CD4-positive, alpha-beta T cell treated with Interleukin-2 at 100 ng/mL for 4 hours (primary cell): ENCODE data around the gene ZNF117.
"Not testable (repeated sequence)": the region's sequence is repeated elsewhere in the genome, so short reads cannot be mapped to it uniquely, and the experiment has no call there.

ENCODE experiments used
- DNase-seq: peaks from one replicate; pipeline ENCODE4 v3.0.0-alpha.2; 2020; ENCODE audit warnings: low spot score

Gene ZNF117

DNA sequence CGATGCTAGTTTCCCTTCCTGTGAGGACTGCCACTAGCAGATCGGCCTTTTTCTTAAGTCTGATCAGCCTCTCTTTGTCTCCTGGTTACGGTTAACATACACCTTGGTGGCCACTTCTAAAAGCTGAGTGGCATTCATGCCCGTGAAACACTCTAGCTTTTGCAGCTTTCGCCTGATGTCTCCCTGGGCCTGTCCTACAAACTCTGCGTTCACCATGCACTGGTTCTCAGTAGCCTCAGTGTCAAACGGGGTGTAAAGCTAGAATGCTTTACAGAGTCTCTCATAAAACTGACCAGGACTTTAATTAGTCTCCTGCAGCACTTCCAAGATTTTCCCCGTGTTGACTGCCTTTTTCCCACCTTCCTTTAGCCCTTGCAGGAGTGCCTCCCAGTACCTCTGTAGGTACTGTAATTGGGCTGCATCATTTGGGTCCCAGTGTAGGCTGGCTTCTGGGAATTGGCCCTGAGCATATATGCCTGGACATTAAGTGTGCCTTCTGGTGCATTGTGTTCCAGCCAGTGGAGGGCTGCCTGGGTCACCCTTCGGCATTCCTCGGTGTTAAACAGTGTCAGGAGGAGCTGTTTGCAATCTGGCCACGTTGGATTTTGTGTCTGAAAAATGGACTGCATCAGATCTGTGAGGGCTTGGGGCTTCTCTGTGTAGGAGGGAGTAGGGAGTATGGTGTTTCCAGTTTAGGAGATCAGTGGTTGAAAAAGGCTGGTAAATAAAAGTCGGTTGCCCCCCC, 6.5 kb upstream of the ZNF117 start:
- DNase-seq: no peak

DNA sequence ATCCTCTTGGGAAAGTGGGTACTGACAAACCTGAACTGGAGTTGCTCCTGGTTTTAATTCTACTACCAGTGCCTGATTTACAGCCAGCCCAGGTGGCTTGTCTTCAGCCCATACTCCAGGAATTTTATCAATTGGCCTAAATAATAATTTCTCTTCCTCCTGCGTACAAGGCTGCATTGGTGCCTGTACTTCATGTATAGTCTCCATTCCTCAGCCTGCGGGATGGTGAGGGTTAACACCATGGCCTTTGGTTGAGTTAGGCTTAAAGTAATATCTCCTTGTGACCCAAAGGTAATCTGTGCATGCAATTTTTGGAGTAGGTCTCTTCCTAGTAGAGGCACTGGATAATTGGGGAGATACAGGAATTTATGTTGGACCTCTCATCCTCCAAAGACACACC, 5.5 kb upstream of the ZNF117 start:
- DNase-seq: no peak

DNA sequence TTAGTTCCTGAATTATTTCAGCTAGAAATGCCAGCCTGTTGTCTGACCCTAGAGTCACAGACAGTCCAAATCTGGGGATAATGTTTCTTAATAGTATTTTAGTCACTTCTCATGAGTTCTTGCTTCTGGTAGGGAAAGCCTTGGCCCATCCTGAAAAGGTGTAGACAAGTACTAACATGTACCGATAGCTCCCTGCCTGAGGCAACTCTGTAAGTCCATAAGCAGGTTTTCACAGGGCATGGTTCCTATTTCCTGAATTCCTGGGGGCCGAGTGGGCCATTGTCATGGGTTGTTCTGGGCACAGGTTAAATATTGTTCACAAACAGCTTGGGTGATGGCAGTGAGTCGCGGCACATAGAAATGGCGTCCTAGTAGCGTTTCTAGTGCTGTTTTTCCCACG, 3.1 kb upstream of the ZNF117 start:
- DNase-seq: no peak

DNA sequence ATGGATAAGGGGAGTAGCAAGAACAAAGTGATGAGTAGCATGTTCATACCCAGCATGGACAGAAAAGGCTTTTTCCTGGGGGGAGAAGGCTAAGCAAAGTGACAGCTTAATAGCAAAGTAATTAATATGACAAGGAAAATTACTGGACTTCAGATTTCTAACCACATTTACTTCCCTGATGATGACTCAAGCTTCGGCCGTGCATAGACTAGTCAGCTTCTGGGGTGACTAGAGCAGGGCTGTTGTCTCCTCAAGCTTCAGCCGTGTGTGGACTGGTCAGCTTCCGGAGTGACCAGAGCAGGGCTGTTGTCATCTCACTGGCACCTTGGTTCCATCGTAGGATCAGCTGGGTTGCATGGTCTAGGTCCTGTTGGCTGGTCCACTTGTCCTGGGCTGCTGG, 2.1 kb upstream of the ZNF117 start:
- DNase-seq: no peak

DNA sequence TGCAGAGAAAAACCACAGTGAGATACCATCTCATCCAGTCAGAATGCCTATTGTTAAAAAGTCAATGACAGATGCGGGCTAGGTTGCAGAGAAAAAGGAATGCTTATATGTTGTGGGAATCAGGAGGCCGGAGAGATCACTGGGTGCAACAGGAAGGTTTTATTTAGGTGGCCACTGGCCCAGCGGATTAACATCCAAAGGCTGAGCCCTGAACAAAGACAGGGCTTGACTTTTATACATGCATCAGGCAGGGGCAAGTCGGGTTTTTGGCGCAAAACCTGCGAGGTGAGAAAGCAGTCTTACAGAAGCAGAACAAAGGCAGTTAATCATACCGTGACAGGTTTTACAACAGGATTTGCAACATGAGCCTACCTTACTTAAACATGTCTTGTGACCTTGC, 620 bp downstream of the ZNF117 start:
- no peak for DNase-seq

DNA sequence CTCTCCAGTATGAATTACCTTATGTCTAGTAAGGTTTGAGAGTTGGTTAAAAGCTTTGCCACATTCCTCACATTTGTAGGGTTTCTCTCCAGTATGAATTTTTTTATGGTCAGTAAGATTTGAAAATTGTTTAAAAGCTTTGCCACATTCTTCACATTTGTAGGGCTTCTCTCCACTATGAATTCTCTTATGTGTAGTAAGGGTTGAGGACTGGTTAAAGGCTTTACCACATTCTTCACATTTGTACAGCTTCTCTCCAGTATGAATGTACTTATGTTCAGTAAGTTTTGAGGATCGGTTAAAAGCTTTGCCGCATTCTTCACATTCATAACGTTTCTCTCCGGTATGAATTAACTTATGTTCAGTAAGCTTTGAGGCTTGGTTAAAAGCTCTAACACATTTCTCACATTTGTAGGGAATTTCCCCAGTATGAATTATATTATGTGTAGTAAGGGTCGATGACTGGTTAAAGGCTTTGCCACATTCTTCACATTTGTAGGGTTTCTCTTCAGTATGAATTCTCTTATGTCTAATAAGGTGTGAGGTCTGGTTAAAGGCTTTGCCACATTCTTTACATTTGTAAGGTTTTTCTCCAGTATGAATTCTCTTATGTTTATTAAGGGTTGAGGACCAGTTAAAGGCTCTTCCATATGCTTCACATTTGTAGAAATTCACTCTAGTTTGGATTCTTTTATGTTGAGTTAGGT, 12.2 kb downstream of the ZNF117 start:
- no peak for DNase-seq

DNA sequence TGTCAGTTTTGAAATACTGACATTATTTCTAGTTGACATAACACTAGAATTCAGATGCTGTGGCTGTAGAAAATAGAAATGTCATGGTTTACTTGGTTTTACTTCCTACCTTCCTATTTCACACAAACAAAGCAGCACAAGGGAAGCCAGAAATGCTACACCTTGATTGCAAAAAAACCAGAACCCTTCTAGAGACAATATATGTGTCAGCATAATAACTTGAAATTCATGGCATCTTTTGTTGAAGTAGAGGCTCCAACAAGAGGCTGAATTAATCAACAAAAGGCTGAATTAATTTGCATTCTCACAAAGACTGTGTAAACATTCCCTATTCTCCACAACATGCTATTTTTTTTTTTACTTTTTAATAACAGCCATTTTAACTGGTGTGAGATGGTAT, 25.2 kb downstream of the ZNF117 start:
- no peak for DNase-seq

DNA sequence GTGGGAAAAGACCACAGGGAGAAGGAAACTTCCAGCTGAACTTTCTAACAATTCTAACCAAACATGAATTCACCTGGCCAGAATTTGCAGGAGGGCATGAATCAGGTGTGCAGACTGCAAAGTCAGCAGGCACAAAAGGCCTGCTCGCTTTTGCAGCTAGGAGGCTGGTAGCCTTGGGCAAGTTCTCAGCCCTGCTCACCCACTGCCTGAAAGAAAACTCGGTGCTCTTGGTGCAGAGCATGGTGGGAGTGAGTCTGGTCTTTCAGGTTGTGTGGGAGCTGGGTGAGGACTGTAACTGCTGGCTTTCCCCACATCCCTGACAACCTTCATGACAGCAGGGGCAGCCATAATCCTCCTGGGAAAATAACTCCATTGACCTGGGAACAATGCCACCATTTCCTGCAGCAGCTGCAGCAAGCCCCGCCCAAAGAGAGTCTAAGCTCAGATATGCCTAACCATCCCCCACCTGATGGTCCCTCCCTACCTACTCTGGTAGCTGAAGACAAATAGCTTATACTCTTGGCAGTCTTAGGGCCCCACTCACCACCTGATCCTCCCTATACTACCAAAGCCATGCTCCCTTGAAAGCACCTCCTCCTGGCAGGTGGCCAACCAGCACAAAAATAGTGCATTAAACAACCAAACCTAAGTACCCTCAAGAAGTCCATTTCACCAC, 31.6 kb downstream of the ZNF117 start:
- no peak for DNase-seq

DNA sequence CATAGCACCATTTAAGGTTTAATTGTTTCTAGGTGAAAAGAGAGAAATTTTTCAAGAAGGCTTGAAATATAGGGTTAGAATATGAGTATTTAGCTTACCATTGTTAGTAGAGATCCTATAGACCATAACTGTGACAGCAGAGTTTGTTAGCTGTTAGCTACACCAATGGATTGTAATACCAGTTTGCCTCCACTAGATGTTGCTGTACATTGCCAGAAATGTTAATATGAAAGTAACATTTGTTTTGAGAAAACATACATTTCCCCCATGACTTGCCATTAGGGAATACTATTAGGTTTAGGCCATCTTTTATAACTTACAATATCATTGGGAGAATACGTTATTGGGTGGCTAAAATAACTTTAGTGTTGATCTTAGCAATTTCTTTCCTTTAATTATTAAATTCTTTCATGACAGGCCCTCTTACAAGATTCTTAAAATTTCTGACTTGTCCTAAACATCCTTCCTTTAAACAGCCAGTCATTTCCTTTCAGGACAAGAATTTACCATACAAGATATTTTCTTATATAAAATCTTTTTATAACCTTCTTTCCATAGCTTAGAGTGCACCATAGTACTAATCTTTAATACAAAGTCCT, 39.5 kb downstream of the ZNF117 start:
- peak; percentile 61 for DNase-seq

DNA sequence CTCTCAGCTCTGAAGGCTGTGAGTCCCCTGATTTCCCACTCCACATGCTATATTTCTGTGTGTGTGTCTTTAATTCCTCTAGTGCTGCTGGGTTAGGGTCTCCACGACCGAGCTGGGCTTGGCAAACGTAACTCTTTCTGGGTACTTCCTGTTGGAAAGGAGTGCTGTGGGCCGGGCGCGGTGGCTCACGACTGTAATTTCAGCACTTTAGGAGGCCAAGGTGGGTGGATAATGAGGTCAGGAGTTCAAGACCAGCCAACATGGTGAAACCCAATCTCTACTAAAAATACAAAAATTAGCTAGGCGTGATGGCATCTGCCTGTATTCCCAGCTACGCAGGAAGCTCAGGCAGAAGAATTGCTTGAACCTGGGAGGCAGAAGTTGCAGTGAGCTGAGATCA, 40.2 kb downstream of the ZNF117 start:
- not testable (repeated sequence) for DNase-seq

DNA sequence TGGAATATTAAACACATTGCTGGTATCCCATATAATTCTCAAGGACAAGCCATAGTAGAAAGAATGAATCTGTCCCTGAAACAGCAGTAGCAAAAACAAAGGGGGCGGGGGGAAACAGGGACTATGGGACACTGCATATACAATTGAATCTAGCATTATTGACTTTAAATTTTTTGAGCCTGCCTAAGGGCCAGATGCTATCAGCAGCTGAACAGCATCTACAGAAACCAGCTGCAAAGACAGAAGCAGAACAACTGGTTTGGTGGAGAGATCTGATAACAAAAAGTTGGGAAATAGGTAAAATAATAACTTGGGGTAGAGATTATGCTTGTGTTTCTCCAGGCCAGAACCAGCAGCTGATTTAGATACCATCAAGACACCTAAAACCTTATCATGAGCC, 42.1 kb downstream of the ZNF117 start:
- DNase-seq: not testable (repeated sequence)

DNA sequence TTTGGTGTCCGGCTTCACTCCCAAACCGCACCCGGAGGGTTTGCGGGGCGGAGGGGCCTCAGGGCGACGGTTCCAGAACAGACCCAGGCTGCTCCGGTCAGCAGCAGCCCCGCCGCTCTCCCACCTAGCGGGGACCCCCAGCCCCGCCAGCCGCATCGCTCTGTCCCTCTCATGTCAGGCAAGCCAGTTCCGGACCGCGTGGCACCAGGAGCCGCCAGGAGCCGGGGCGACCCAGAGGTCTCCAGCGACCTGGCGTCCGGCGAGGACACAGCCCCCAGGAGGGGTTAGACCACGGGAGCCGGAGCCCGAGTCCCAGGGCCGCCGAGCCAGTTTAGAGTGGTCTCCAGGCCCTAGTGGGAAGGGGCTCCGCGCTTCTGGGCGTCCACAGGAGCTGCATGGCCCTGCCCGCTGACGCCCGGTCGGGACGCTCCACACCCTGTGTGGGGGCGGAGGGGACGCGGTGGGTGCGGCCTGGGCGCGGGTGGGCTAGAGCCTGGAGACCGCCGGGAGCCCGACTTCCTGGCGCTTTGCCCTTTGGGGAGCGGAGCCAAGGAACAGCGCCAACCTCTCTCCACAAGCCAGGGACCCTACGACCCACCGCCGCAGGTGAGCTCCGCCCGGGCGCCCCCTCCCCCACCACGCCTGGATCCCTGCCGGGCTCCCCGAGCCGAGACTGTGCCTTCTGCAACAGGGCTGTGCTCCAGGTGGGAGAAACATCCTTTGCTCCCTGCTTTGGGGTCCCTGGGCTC, 43.4 kb downstream of the ZNF117 start:
- no peak for DNase-seq

DNA sequence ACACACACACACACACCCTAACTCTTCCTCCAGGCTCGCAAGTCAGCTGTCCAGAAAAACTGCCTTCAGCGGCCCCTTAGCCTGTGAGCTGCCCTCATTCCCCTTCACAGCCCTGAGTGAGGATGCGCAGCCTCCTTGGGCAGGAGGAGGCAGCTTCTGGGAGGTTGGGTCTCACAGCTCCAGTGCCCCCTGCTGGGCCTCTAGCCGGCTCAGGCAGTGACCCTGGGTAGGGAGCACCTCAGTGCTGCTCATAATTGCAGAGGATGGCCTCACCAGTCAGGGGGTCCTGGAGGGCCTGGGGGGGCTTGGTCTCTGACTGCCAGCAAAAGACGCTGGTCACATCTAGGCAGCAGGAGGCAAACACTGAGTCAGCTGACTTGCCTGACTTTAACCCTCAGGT, 44.1 kb downstream of the ZNF117 start:
- peak; percentile 3 for DNase-seq

DNA sequence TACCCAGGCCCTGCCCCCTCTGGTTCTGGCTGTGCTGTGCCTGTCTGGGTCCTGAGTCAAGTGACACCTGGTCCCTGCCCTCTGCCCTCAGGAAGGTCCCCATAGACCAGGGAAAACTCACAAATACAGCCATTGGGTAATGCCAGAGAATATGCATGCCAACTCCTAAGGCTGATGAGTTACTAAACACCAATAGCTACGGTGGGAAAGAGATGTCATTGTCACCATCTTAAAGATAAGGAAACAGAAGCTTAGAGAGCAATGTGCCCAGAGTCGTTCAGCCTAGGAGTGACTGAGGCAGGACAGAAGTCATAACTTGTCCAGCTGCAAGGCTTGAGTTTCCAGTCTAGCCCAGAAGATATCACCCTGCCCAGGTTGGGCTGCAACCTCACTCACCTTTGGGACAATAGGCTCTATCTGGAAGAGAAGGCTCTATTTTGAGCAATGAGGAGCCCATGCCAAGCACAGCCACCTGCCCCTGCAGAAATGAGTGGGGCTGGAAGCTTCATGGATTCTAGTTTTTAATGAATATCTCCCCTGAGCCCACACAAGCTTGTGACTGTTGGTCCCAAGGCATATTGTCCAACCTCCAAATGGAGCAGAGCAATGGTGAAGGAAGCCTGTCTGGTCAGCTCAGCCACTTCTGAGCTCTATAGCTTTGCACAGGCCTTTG, 45.2 kb downstream of the ZNF117 start:
- no peak for DNase-seq

DNA sequence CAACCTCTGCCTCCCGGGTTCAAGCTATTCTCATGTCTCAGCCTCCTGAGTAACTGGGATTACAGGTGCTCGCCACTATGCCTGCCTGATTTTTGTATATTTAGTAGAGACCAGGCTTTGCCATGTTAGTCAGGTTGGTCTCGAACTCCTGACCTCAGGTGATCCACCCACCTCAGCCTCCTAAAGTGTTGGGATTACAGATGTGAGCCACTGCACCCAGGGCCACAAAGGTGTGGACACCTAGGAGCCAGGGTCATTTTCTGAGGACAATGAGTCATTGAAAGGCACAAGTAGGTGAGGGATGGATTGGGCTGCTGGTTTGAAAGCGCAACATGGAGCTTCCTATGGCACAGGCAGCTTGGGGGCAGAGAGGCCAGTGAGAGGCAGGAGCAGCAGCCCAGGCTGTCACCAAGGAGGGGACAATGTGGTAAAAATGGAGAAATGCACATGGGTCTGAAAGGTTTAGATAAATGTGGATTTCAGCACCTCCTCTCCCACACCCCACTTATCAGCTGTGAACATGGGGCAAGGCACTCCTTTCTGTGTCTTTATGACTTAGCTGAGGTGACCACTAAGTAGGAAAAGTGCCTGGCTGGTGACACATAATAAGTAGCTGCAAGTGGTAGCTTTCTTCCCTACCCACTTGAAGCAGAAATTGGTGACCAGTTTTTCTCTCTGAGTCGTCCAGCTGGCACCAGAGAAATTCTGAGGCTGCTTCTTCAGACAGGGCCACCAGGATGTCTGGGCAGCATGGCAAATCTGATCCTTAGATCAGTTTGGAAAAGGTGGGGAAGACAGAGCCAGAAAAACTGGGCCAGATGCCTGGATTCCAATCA, 46.0 kb downstream of the ZNF117 start:
- not testable (repeated sequence) for DNase-seq

DNA sequence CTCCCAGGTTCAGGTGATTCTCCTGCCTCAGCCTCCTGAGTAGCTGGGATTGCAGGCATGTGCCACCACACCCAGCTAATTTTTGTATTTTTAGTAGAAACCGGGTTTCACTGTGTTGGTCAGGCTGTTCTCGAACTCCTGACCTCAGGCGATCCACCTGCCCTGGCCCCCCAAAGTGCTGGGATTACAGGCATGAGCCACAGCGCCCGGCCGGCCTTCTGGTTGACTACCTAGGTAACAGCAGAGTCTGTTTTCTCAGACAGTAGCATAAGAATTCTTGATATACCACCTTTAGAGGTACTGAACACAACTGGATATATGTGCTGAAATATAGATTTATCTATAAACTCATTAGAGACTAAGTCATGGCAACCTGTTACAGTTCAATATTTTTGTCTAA, 50.8 kb downstream of the ZNF117 start:
- not testable (repeated sequence) for DNase-seq

DNA sequence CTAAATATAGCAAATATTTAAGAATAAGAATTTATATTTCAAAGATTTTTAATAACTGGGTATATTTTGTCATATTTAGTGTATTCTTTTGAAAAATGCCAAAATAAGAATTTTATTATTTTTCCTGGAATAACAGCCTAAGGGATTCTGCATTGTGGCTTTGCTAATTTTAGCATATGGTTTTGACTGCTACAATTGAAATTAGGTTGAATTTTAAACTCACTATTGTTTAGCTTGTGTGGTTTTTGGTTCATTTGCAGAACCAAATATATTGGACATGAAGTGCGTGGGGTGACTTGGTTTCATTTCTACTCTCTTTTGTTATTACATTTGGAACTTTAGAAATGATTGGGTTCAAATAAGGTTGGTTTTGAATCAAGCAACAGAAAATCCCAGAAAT, 52.3 kb downstream of the ZNF117 start:
- no peak for DNase-seq

DNA sequence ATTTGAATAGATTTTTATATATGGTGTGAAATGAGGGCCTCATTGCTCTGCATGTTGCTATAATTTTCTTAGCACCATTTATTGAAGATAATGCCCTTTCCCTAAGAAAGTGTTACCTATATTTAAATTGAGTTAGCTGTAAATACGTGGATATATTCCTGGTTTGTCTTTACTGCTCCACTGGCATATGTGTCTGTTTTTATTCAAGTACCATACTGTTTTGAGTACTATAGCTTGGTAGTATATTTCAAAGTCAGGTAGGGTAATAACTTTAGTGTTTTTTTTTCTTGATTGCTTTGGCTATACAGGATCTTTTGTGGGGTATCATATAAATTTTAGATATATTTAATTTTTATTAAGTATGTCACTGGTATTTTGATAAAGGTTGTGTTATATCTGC, 56.4 kb downstream of the ZNF117 start:
- DNase-seq: no peak

DNA sequence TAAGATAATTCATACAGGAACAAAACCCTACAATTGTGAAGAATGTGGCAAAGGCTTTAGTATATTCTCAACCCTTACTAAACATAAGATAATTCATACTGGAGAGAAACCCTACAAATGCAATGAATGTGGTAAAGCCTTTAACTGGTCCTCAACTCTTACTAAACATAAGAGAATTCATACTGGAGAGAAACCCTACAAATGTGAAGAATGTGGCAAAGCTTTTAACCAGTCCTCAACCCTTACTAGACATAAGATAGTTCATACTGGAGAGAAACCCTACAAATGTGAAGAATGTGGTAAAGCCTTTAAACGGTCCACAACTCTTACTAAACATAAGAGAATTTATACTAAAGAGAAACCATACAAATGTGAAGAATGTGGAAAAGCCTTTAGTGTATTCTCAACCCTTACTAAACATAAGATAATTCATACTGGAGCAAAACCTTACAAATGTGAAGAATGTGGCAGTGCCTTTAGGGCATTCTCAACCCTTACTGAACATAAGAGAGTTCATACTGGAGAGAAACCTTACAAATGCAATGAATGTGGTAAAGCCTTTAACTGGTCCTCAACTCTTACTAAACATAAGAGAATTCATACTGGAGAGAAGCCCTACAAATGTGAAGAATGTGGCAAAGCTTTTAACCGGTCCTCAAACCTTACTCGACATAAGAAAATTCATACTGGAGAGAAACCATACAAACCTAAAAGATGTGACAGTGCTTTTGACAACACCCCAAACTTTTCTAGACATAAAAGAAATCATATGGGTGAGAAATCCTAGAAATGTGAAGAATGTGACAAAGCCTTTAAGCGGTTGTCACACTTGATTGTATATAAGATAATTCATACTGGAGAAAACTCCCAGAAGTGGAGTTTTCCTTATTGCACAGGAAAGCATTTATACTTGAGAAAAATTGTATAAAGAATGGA, 62.3 kb downstream of the ZNF117 start:
- not testable (repeated sequence) for DNase-seq
